Measurements from ENCODE around the gene MT1A. TPM values are rescaled to one million over a fixed set of nuclear protein-coding genes. Genes with fewer than 3 reads are reported as not detected.
"Not testable (repeated sequence)": the region's sequence is repeated elsewhere in the genome, so short reads cannot be mapped to it uniquely, and the experiment has no call there.

Gene MT1A
- total RNA-seq, 3 donors from 2014 or later, result 97.8 to 672 (median 130) TPM

DNA sequence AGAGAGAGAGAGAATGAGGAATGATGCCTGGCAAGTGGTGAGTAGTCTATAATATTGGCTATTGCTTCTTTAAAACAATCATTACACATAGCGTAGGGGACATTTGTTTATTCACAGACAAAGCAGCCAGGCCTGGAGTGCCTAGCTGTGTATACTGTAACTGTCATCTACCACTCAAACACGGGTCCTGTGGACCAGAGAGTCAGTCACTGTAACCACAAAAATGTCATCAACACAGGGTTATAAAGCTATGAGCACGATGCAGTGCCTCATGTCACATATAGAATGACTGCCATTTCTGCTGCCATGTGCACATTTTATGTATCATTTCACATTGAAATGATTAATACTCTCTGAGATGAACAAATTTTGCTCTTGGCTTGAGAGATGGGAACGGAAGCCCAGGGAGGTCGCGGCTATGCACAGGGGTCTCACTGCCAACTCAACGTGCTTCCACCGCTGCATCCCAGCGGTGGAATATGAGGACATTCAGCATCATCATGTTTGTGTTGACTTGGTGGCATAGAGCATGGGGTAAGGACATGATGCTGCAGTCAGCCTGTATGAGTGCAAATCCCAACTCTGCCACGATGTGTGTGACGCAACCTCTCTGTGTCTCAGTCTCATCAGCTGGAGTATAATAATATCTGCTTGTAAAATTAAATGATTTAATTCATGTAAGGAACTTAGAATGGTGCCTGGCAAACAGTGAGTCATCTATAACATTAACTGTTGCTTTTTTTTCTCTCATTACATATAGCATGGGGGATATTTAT, 34.5 kb downstream of the MT1A start:
- no peaks in the 10 kb centered on the region for H3K9me3 ChIP-seq
- H3K36me3 ChIP-seq, result no peaks in the 10 kb centered on the region
- intact Hi-C loops (cut with DNase I; ENCODE audit: low total_unique reads), result no loop called here
- H3K27me3 ChIP-seq, result peaks cover 0 to 25% of the 10 kb centered on the region in 2 donors
- no peaks in the 10 kb centered on the region for H3K4me1 ChIP-seq
- H3K4me3 ChIP-seq, result no peak overlapping the region
- TF ChIP-seq POLR2AphosphoS5 (IDR thresholded peaks at IDR 0.05), result no peak
- no peak for TF ChIP-seq POLR2A (IDR thresholded peaks at IDR 0.05)
- TF ChIP-seq, protein P1, sequence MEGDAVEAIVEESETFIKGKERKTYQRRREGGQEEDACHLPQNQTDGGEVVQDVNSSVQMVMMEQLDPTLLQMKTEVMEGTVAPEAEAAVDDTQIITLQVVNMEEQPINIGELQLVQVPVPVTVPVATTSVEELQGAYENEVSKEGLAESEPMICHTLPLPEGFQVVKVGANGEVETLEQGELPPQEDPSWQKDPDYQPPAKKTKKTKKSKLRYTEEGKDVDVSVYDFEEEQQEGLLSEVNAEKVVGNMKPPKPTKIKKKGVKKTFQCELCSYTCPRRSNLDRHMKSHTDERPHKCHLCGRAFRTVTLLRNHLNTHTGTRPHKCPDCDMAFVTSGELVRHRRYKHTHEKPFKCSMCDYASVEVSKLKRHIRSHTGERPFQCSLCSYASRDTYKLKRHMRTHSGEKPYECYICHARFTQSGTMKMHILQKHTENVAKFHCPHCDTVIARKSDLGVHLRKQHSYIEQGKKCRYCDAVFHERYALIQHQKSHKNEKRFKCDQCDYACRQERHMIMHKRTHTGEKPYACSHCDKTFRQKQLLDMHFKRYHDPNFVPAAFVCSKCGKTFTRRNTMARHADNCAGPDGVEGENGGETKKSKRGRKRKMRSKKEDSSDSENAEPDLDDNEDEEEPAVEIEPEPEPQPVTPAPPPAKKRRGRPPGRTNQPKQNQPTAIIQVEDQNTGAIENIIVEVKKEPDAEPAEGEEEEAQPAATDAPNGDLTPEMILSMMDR (IDR thresholded peaks at IDR 0.05), result no peak
- H3K27ac ChIP-seq, result no peak overlapping the region
- DNase-seq (ENCODE audit: low spot score in 2 of 2), result no peak

DNA sequence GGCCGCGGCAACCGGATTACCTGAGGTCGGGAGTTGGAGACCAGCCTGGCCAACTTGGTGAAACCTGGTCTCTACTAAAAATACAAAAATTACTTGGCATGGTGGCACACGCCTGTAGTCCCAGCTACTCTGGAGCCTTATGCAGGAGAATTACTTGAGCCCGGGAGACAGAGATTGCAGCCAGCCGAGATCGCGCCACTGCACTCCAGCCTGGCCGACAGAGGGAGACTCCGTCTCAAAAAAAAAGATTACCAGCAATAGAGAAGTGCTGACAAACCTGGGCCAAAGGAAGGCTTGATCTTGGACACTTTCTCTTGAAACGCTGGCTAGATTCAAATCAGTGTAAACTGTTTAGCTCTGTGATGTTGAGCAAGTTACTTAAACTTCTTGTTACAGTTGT, 35.5 kb downstream of the MT1A start:
- DNase-seq (ENCODE audit: low spot score in 2 of 2), result peak in 1 of 2 donors; percentile 33
- Histone ChIP-seq H3K27me3 (peaks cover 0 to 22% of the 10 kb centered on the region in 2 donors), H3K27ac (no peak overlapping the region), H3K4me1 (no peaks in the 10 kb centered on the region), H3K4me3 (no peak overlapping the region), H3K36me3 (no peaks in the 10 kb centered on the region), H3K9me3 (no peaks in the 10 kb centered on the region)
- intact Hi-C loops (cut with DNase I; ENCODE audit: low total_unique reads), result no loop called here
- TF ChIP-seq, protein P1 (IDR thresholded peaks at IDR 0.05), result peak; percentile 50 to 74 (median 61)
- TF ChIP-seq POLR2A (IDR thresholded peaks at IDR 0.05), result no peak

DNA sequence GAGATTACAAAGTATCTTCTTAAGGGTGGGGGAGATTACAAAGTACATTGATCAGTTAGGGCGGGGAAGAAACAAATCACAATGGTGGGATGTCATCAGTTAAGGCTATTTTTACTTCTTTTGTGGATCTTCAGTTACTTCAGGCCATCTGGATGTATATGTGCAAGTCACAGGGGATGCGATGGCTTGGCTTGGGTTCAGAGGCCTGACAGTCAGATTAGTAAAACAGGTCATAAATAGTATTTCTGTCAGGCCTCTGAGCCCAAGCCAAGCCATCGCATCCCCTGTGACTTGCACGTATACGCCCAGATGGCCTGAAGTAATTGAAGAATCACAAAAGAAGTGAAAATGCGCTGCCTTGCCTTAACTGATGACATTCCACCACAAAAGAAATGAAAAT, 36.1 kb downstream of the MT1A start:
- DNase-seq (ENCODE audit: low spot score in 2 of 2); H3K9me3 ChIP-seq; H3K36me3 ChIP-seq; H3K4me1 ChIP-seq; H3K27ac ChIP-seq; H3K4me3 ChIP-seq; intact Hi-C loops (cut with DNase I; ENCODE audit: low total_unique reads): not testable (repeated sequence)
- H3K27me3 ChIP-seq, result peaks cover 0 to 15% of the 10 kb centered on the region in 2 donors

DNA sequence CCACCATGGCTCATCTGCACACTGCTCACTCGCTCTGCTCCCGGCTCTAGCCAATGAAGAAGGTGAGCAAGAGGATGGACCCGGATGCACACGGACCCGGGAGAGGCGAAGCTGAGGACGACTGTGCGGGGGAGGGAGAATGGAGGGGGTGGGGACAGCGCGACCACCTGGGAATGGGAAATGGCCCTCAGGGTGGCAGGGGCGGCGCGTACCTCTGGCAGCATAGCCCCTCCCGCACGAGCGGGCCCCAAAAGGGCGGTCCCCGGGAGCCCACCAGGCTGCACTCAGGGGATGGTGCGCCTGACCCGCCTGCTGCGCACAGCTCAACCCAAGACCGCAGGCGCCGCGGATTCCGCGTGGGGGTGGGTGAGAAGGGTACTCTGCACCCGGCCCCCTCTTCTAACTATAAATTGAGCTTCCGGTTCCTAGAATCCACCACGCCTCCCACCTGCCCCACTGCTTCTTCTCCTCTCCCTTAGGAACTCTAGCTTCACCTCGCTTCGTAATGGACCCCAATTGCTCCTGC, 37.3 kb downstream of the MT1A start:
- Histone ChIP-seq H3K36me3 (no peaks in the 10 kb centered on the region), H3K27ac (no peak overlapping the region), H3K4me1 (no peaks in the 10 kb centered on the region), H3K27me3 (peaks cover 0 to 7% of the 10 kb centered on the region in 2 donors), H3K4me3 (peak overlapping the region in 1 of 3 donors; percentile 18), H3K9me3 (no peaks in the 10 kb centered on the region)
- TF ChIP-seq, protein P1 (IDR thresholded peaks at IDR 0.05), result no peak
- no peak for TF ChIP-seq POLR2AphosphoS5 (IDR thresholded peaks at IDR 0.05)
- no peak for TF ChIP-seq POLR2A (IDR thresholded peaks at IDR 0.05)
- no peak for DNase-seq (ENCODE audit: low spot score in 2 of 2)
- intact Hi-C loops (cut with DNase I; ENCODE audit: low total_unique reads), result no loop called here

DNA sequence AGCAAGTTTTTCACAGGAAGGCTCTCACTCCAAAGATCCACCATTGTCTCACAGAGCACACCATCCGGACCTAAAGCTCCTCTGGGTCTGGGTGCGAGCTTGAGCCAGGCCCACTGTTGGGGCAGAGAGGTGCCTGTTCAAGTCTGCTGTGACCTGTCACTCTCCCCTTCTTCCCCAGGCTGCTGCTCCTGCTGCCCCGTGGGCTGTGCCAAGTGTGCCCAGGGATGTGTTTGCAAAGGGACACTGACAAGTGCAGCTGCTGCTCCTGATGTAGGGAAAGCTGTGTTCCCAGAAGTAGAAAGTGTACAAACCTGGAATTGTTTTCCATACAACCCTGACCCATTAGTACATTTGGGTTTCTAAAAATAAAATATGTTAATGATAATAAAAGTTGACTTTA, 39.0 kb downstream of the MT1A start:
- no peak for TF ChIP-seq POLR2AphosphoS5 (IDR thresholded peaks at IDR 0.05)
- TF ChIP-seq POLR2A (IDR thresholded peaks at IDR 0.05), result no peak
- TF ChIP-seq, protein P1 (IDR thresholded peaks at IDR 0.05), result no peak
- Histone ChIP-seq H3K4me1 (peaks cover 0 to 6% of the 10 kb centered on the region in 2 donors), H3K36me3 (no peaks in the 10 kb centered on the region), H3K27me3 (peaks cover 0 to 7% of the 10 kb centered on the region in 2 donors), H3K9me3 (no peaks in the 10 kb centered on the region), H3K4me3 (no peak overlapping the region), H3K27ac (no peak overlapping the region)
- intact Hi-C loops (cut with DNase I; ENCODE audit: low total_unique reads), result no loop called here
- DNase-seq (ENCODE audit: low spot score in 2 of 2), result no peak

All from breast epithelium (tissue), 4 donors.